ENCODE data around the gene SAMD5.

DNA sequence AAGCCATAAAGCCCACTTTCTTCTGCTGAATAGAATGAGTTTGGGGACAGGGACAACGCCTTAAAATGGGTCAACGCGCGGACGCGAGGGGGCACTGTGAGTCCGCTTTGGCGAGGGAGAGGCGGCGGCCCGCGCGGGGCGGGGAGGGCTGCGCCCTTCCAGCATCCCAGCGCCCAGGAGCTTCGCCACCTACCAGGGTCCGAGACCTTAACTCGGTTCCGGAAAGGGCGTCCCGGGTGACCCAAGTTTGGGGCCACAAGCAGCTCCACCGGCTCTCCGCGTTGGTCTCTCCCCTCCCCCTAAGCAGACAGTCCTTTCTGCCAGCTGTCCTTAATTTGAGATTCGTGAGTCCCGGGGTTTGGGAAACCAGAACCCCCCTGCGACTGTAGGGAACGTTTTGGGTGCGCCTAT lies 1.8 kb upstream of the SAMD5 start:
- TF ChIP-seq YY1 (IDR thresholded peaks at IDR 0.05; ENCODE audit: insufficient read depth, insufficient read length) (no peak), SUZ12 (IDR thresholded peaks at IDR 0.05; ENCODE audit: extremely low read depth, insufficient read depth, insufficient read length) (no peak)
